Lung microvascular endothelial cell (primary cell): ENCODE measurements around the gene KCND3. TPM values are rescaled to one million over a fixed set of nuclear protein-coding genes. Genes with fewer than 3 reads are reported as not detected.

ENCODE experiments used
- DNase-seq, 2 donors: peaks; one replicate each; pipeline versions ENCODE4 v3.0.0 to v3.0.0-alpha.2; 2010; ENCODE audit warnings: low read depth in 2 of 2
- total RNA-seq: library from RNA; depleted of rRNA; stranded (reverse); fragments of >200 nt; gene quantifications from 2 replicates; pipeline ENCODE4 v1.2.1, GENCODE V29; 2014

The KCND3 gene
- total RNA-seq, 1 donor from 2014 or later: 0.20 TPM

- no peak for DNase-seq
Measured at GRCh38 chr1:111848852-111849545, 140.5 kb downstream of the KCND3 start.

- DNase-seq: no peak
Measured at GRCh38 chr1:111847466-111847865, 142.0 kb downstream of the KCND3 start.

- no peak for DNase-seq
Measured at GRCh38 chr1:111846842-111847241, 142.6 kb downstream of the KCND3 start.

GRCh38 chr1:111843177-111843576, 146.3 kb downstream of the KCND3 start:
- DNase-seq: no peak

GRCh38 chr1:111842411-111842810, 147.1 kb downstream of the KCND3 start:
- DNase-seq: no peak

GRCh38 chr1:111841746-111842145, 147.7 kb downstream of the KCND3 start:
- no peak for DNase-seq

- DNase-seq: no peak
Measured at GRCh38 chr1:111841189-111841588, 148.3 kb downstream of the KCND3 start.

GRCh38 chr1:111837393-111837792, 152.1 kb downstream of the KCND3 start:
- DNase-seq: no peak

- DNase-seq: no peak
Measured at GRCh38 chr1:111836111-111836510, 153.4 kb downstream of the KCND3 start.

GRCh38 chr1:111835514-111835913, 154.0 kb downstream of the KCND3 start:
- no peak for DNase-seq

- DNase-seq: no peak
Measured at GRCh38 chr1:111834956-111835355, 154.5 kb downstream of the KCND3 start.

GRCh38 chr1:111833334-111833733, 156.1 kb downstream of the KCND3 start:
- DNase-seq: peak; percentile 4 to 20

GRCh38 chr1:111832521-111833155, 156.8 kb downstream of the KCND3 start:
- no peak for DNase-seq

GRCh38 chr1:111831153-111831552, 158.3 kb downstream of the KCND3 start:
- DNase-seq: no peak

GRCh38 chr1:111827946-111828345, 161.5 kb downstream of the KCND3 start:
- DNase-seq: no peak

GRCh38 chr1:111826278-111826677, 163.2 kb downstream of the KCND3 start:
- no peak for DNase-seq

GRCh38 chr1:111825217-111825616, 164.3 kb downstream of the KCND3 start:
- DNase-seq: no peak

GRCh38 chr1:111822138-111822537, 167.3 kb downstream of the KCND3 start:
- no peak for DNase-seq

- DNase-seq: no peak
Measured at GRCh38 chr1:111821121-111821745, 168.2 kb downstream of the KCND3 start.

GRCh38 chr1:111819566-111820263, 169.8 kb downstream of the KCND3 start:
- DNase-seq: no peak

GRCh38 chr1:111818546-111818945, 170.9 kb downstream of the KCND3 start:
- DNase-seq: no peak

GRCh38 chr1:111818081-111818480, 171.4 kb downstream of the KCND3 start:
- DNase-seq: no peak
